Measurements from ENCODE around the gene TMEM255A.
A peak's percentile ranks its signal among the peaks of the same experiment; 100 is the strongest.

The TMEM255A gene

DNA sequence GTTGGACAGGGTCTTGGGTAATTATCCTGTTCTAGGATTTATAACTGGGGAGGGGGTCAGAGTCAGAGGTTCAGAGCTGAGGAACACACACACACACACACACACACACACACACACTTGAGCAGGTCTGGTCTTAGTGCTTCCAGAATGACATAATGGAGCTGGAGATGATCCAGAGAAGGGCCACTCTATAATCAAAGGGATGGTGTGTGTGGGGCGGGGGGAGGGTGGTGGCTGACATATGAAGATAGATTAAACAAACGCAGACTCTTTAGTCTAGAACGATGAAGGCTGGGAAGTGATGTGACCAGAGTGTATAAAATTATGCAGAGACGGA, 434 bp upstream of the TMEM255A start:
- DNase-seq (ENCODE audit: extremely low spot score), result no peak
- TF ChIP-seq ZNF384 (IDR thresholded peaks at IDR 0.05), result no peak
- TF ChIP-seq LEF1 (IDR thresholded peaks at IDR 0.05; ENCODE audit: borderline replicate concordance), result no peak
- no peak for TF ChIP-seq ELF4 (IDR thresholded peaks at IDR 0.05)
- no peak for TF ChIP-seq FOXA1 (IDR thresholded peaks at IDR 0.05)
- no peak for TF ChIP-seq ARNT (IDR thresholded peaks at IDR 0.05)
- TF ChIP-seq BHLHE40 (IDR thresholded peaks at IDR 0.05; ENCODE audit: borderline replicate concordance), result no peak
- no peak for TF ChIP-seq HDGF (IDR thresholded peaks at IDR 0.05; ENCODE audit: borderline replicate concordance)
- TF ChIP-seq, protein P1, sequence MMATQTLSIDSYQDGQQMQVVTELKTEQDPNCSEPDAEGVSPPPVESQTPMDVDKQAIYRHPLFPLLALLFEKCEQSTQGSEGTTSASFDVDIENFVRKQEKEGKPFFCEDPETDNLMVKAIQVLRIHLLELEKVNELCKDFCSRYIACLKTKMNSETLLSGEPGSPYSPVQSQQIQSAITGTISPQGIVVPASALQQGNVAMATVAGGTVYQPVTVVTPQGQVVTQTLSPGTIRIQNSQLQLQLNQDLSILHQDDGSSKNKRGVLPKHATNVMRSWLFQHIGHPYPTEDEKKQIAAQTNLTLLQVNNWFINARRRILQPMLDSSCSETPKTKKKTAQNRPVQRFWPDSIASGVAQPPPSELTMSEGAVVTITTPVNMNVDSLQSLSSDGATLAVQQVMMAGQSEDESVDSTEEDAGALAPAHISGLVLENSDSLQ (IDR thresholded peaks at IDR 0.05), result no peak
- TF ChIP-seq L3MBTL2 (conservative IDR thresholded peaks at IDR 0.05), result no peak
- no peak for TF ChIP-seq SP1 (IDR thresholded peaks at IDR 0.05)
- TF ChIP-seq FOXM1 (IDR thresholded peaks at IDR 0.05; ENCODE audit: borderline replicate concordance), result no peak
- TF ChIP-seq CTBP1 (IDR thresholded peaks at IDR 0.05; ENCODE audit: borderline replicate concordance), result no peak
- TF ChIP-seq NFRKB (IDR thresholded peaks at IDR 0.05), result no peak
- no peak for TF ChIP-seq FOXK2 (IDR thresholded peaks at IDR 0.05)
- no peak for TF ChIP-seq TARDBP (IDR thresholded peaks at IDR 0.05)
- TF ChIP-seq SUZ12 (IDR thresholded peaks at IDR 0.05), result no peak
- ChIA-PET CTCF (interaction anchor here (0.7 kb wide), 1 partner anchor 174 kb away, joined by 3 read pairs; no protein-coding TSS in a partner anchor), POLR2A (interaction anchor here (1.0 to 1.5 kb wide), 2 partner anchors 61 to 174 kb away, joined by 4 to 5 read pairs; partner anchors contain the start of gene ZBTB33)

DNA sequence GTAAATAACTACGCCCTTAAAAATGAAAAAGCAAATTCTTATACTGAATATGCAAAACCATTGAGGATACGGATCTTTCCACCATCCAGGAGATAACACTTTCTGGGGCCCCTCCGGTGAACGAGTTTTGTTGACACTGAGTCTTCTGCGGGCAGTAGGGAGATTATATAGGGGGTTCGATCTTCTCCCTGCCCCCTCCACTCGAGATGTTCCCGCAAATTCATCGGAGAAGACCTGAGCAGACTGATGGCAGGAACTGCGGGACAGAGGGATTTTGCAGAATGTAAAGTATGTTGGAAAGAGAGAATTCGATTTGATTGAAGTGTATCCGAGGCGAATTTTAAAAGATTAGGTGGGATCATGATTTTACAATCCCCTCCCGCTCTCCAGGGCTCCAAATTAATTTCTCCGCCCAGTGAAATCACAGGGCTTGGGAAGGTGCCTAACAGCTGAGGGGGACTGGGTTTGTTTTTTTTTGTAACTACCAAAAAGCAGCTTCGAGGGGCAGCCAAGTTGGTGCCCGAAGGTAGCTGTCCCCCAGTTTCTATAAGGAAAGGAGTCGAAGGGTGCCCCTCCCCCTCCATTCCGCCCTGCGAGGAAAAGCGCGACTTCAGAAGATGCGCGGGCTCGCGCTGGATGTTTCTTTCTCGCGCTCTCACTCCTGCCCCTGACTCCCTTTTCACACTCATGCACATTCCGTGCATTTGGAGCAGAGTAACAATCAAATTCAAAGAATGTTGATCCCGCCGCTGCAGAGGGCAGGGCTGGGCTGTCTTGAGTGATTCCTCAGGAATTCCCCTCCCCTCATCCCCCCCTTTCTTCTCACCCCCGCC, 1.2 kb downstream of the TMEM255A start:
- ChIA-PET POLR2A (interaction anchor here (0.6 to 1.5 kb wide), 5 partner anchors 11 to 773 kb away, joined by 3 to 12 read pairs (median 3); partner anchors contain the start of gene ZBTB33), CTCF (no interaction called here)
- peak; percentile 41 for DNase-seq (ENCODE audit: extremely low spot score)
- TF ChIP-seq L3MBTL2 (conservative IDR thresholded peaks at IDR 0.05) (0 out of 2 replicates have a peak, but pooled peaks have one; percentile 1), FOXA1 (IDR thresholded peaks at IDR 0.05) (no peak)

DNA sequence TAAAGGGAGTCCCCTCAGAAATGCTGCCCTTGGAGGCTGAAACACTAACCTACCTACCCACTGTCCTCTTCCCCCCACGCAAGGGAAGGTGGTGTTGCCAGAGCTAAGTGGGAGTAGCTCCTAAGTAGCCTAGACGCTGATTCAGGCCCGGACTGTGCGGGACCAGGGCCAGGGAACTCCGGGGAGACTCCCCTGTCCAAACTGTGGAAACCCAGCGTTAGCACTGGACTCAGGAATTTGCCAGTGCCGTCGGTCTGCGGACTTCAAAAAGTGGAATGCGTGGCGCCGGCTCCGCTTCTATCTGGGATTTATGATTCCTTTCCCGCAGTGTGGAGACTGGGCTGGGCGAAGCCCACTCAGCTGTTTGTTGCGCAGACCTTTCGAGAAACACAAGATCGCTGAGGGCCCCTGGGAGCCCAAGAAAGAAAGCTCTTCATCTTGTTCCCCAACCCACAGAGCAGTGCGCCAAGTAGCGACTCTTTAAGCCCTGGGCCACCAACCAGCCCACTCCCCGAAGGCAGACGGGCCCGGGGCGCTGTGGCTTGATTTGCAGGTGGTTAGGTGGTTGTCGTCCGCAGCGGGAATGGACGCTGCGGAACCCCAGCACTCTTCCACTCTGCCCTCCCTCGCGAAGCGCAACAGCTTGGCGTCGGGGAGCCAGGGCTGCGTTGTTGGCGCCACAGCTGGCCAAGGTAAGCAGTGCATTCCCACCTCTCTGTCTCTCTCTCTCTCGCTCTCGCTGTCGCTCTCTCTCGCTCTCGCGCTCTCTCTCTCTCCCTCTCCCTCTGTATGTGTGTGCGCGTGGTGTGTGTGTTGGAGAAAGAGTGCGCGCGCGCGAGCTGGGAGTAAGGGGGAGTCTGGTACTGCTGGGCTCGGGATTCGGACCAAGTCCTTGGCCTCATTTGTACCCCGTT, 2.0 kb downstream of the TMEM255A start:
- TF ChIP-seq FOXK2 (IDR thresholded peaks at IDR 0.05) (no peak), SP1 (IDR thresholded peaks at IDR 0.05) (no peak), CTBP1 (IDR thresholded peaks at IDR 0.05; ENCODE audit: borderline replicate concordance) (peak; percentile 74; the same call in 1 of the 2 replicates), L3MBTL2 (conservative IDR thresholded peaks at IDR 0.05) (peak; percentile 91), LEF1 (IDR thresholded peaks at IDR 0.05; ENCODE audit: borderline replicate concordance) (no peak)
- TF ChIP-seq, protein P1 (IDR thresholded peaks at IDR 0.05), result peak; percentile 59; the same call in 1 of the 2 replicates
- DNase-seq (ENCODE audit: extremely low spot score), result peak; percentile 72
- CTCF ChIA-PET, result interaction anchor here (0.6 kb wide), 1 partner anchor 40 kb away, joined by 4 read pairs; no protein-coding TSS in a partner anchor
- POLR2A ChIA-PET, result interaction anchor here (0.6 to 1.5 kb wide), 6 partner anchors 10 to 772 kb away, joined by 3 to 12 read pairs (median 3); partner anchors contain the start of gene ZBTB33

DNA sequence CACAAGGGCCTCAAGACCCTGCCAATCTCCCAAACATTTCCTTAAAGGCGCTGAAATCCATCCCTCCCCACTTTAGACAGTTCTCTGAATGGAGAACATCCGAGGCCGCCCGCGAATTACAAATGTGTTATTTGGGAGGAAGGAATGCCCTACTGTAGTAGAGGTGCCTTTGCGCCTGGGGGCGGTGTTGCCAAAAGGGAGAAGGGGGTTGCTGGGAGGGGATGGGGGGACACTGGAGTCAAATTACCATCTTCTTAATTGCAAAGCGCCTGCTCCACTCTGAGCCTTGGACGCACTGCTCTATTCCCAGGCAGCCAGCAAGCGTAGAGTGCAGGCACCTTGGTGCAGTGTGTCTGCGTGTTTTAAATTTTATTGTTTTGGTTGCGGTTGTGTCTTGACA, 2.7 kb downstream of the TMEM255A start:
- ChIA-PET POLR2A (interaction anchor here (1.3 to 1.5 kb wide), 3 partner anchors 24 to 95 kb away, joined by 3 to 12 read pairs (median 3); partner anchors contain the start of gene ZBTB33), CTCF (no interaction called here)
- TF ChIP-seq BHLHE40 (IDR thresholded peaks at IDR 0.05; ENCODE audit: borderline replicate concordance) (no peak), CTBP1 (IDR thresholded peaks at IDR 0.05; ENCODE audit: borderline replicate concordance) (no peak), L3MBTL2 (conservative IDR thresholded peaks at IDR 0.05) (no peak), HDGF (IDR thresholded peaks at IDR 0.05; ENCODE audit: borderline replicate concordance) (no peak), FOXA1 (IDR thresholded peaks at IDR 0.05) (no peak), NFRKB (IDR thresholded peaks at IDR 0.05) (no peak), SP1 (IDR thresholded peaks at IDR 0.05) (no peak), TARDBP (IDR thresholded peaks at IDR 0.05) (no peak), FOXK2 (IDR thresholded peaks at IDR 0.05) (no peak), SUZ12 (IDR thresholded peaks at IDR 0.05) (no peak), ARNT (IDR thresholded peaks at IDR 0.05) (no peak), FOXM1 (IDR thresholded peaks at IDR 0.05; ENCODE audit: borderline replicate concordance) (no peak), ZNF384 (IDR thresholded peaks at IDR 0.05) (no peak), LEF1 (IDR thresholded peaks at IDR 0.05; ENCODE audit: borderline replicate concordance) (no peak), ELF4 (IDR thresholded peaks at IDR 0.05) (no peak)
- TF ChIP-seq, protein P1 (IDR thresholded peaks at IDR 0.05), result no peak
- DNase-seq (ENCODE audit: extremely low spot score), result no peak

DNA sequence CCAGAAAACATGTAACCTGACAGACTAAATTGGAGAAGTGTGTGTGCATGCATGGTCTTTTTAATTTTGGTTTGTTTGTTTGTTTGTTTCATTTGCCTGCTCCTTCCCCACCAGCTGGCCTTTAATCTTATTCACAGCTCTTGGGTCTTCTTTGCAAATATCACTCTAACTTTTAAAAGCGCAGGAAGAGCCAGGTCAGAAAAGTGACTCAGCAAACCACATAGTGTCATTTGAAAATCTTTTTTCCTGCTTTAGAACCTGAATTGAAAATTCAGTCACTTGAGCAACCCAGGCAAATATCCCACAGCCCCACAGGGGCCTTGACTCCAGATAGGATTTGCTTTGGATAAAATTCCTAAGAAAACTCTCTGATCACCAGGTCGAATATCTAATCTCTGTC, 4.6 kb downstream of the TMEM255A start:
- no peak for TF ChIP-seq FOXK2 (IDR thresholded peaks at IDR 0.05)
- no peak for TF ChIP-seq L3MBTL2 (conservative IDR thresholded peaks at IDR 0.05)
- no peak for TF ChIP-seq CTBP1 (IDR thresholded peaks at IDR 0.05; ENCODE audit: borderline replicate concordance)
- no peak for TF ChIP-seq TARDBP (IDR thresholded peaks at IDR 0.05)
- no peak for TF ChIP-seq SUZ12 (IDR thresholded peaks at IDR 0.05)
- no peak for TF ChIP-seq LEF1 (IDR thresholded peaks at IDR 0.05; ENCODE audit: borderline replicate concordance)
- no peak for TF ChIP-seq FOXA1 (IDR thresholded peaks at IDR 0.05)
- TF ChIP-seq ARNT (IDR thresholded peaks at IDR 0.05), result no peak
- TF ChIP-seq ELF4 (IDR thresholded peaks at IDR 0.05), result no peak
- TF ChIP-seq, protein P1 (IDR thresholded peaks at IDR 0.05), result no peak
- TF ChIP-seq HDGF (IDR thresholded peaks at IDR 0.05; ENCODE audit: borderline replicate concordance), result no peak
- TF ChIP-seq BHLHE40 (IDR thresholded peaks at IDR 0.05; ENCODE audit: borderline replicate concordance), result no peak
- no peak for TF ChIP-seq SP1 (IDR thresholded peaks at IDR 0.05)
- TF ChIP-seq ZNF384 (IDR thresholded peaks at IDR 0.05), result no peak
- TF ChIP-seq NFRKB (IDR thresholded peaks at IDR 0.05), result no peak
- no peak for TF ChIP-seq FOXM1 (IDR thresholded peaks at IDR 0.05; ENCODE audit: borderline replicate concordance)
- no peak for DNase-seq (ENCODE audit: extremely low spot score)
- ChIA-PET CTCF (no interaction called here), POLR2A (no interaction called here)

Data from HEK293T (cell line).